ENCODE data around the gene SERPIND1.
A peak's percentile ranks its signal among the peaks of the same experiment; 100 is the strongest.

The SERPIND1 gene

GRCh38 chr22:20792966-20793728 is 19.2 kb downstream of the SERPIND1 start:
- DNase-seq (ENCODE audit: low spot score): no peak

- DNase-seq (ENCODE audit: low spot score): no peak
These were observed 20.1 kb downstream of the SERPIND1 start for GRCh38 chr22:20793748-20794649.

GRCh38 chr22:20794650-20795413 is 20.9 kb downstream of the SERPIND1 start:
- no peak for DNase-seq (ENCODE audit: low spot score)

- DNase-seq (ENCODE audit: low spot score): no peak
These were observed 22.8 kb downstream of the SERPIND1 start for GRCh38 chr22:20796731-20797130.

- no peak for DNase-seq (ENCODE audit: low spot score)
These were observed 24.3 kb downstream of the SERPIND1 start for GRCh38 chr22:20798218-20798617.

- DNase-seq (ENCODE audit: low spot score): no peak
These were observed 25.1 kb downstream of the SERPIND1 start for GRCh38 chr22:20798974-20799373.

- DNase-seq (ENCODE audit: low spot score): no peak
These were observed 25.5 kb downstream of the SERPIND1 start for GRCh38 chr22:20799449-20799848.

GRCh38 chr22:20802452-20802851 is 28.5 kb downstream of the SERPIND1 start:
- DNase-seq (ENCODE audit: low spot score): no peak

- DNase-seq (ENCODE audit: low spot score): no peak
These were observed 29.1 kb downstream of the SERPIND1 start for GRCh38 chr22:20802922-20803553.

GRCh38 chr22:20803696-20804324 is 29.9 kb downstream of the SERPIND1 start:
- peak; percentile 36 for DNase-seq (ENCODE audit: low spot score)

- no peak for DNase-seq (ENCODE audit: low spot score)
These were observed 30.7 kb downstream of the SERPIND1 start for GRCh38 chr22:20804650-20805049.

- no peak for DNase-seq (ENCODE audit: low spot score)
These were observed 32.1 kb downstream of the SERPIND1 start for GRCh38 chr22:20805972-20806471.

GRCh38 chr22:20807315-20807752 is 33.4 kb downstream of the SERPIND1 start:
- no peak for DNase-seq (ENCODE audit: low spot score)

- DNase-seq (ENCODE audit: low spot score): no peak
These were observed 34.9 kb downstream of the SERPIND1 start for GRCh38 chr22:20808844-20809243.

- DNase-seq (ENCODE audit: low spot score): no peak
These were observed 35.7 kb downstream of the SERPIND1 start for GRCh38 chr22:20809538-20810185.

- DNase-seq (ENCODE audit: low spot score): no peak
These were observed 36.7 kb downstream of the SERPIND1 start for GRCh38 chr22:20810645-20811044.

GRCh38 chr22:20811171-20811570 is 37.3 kb downstream of the SERPIND1 start:
- no peak for DNase-seq (ENCODE audit: low spot score)

- no peak for DNase-seq (ENCODE audit: low spot score)
These were observed 38.2 kb downstream of the SERPIND1 start for GRCh38 chr22:20811971-20812660.

GRCh38 chr22:20813056-20813455 is 39.1 kb downstream of the SERPIND1 start:
- no peak for DNase-seq (ENCODE audit: low spot score)
